ENCODE measurements around the gene BRPF3.

BRPF3 gene

GRCh38 chr6:36196113-36196879 is at the start of gene BRPF3:
Gene BRPF3 (plus strand): TSS chr6:36196744. CDS start chr6:36200323, 3,579 bp downstream.
- DNase-seq (ENCODE audit: low read depth in 2 of 2), result peak; percentile 52 to 64

- DNase-seq (ENCODE audit: low read depth in 2 of 2), result no peak
Measured at GRCh38 chr6:36147294-36147693, 49.2 kb upstream of the BRPF3 start.

GRCh38 chr6:36149476-36149875 is 47.1 kb upstream of the BRPF3 start:
- DNase-seq (ENCODE audit: low read depth in 2 of 2), result no peak

GRCh38 chr6:36150283-36150682 is 46.3 kb upstream of the BRPF3 start:
- DNase-seq (ENCODE audit: low read depth in 2 of 2), result no peak

- DNase-seq (ENCODE audit: low read depth in 2 of 2), result no peak
Measured at GRCh38 chr6:36154286-36154685, 42.3 kb upstream of the BRPF3 start.

GRCh38 chr6:36155662-36156061 is 40.9 kb upstream of the BRPF3 start:
- DNase-seq (ENCODE audit: low read depth in 2 of 2), result no peak

GRCh38 chr6:36160147-36160760 is 36.3 kb upstream of the BRPF3 start:
- DNase-seq (ENCODE audit: low read depth in 2 of 2), result no peak

- no peak for DNase-seq (ENCODE audit: low read depth in 2 of 2)
Measured at GRCh38 chr6:36169023-36170007, 27.2 kb upstream of the BRPF3 start.

GRCh38 chr6:36170704-36171103 is 25.8 kb upstream of the BRPF3 start:
- no peak for DNase-seq (ENCODE audit: low read depth in 2 of 2)

- DNase-seq (ENCODE audit: low read depth in 2 of 2), result no peak
Measured at GRCh38 chr6:36171573-36171972, 25.0 kb upstream of the BRPF3 start.

- DNase-seq (ENCODE audit: low read depth in 2 of 2), result no peak
Measured at GRCh38 chr6:36177166-36177565, 19.4 kb upstream of the BRPF3 start.

GRCh38 chr6:36178544-36178943 is 18.0 kb upstream of the BRPF3 start:
- no peak for DNase-seq (ENCODE audit: low read depth in 2 of 2)

- no peak for DNase-seq (ENCODE audit: low read depth in 2 of 2)
Measured at GRCh38 chr6:36180126-36180525, 16.4 kb upstream of the BRPF3 start.

GRCh38 chr6:36184311-36184710 is 12.2 kb upstream of the BRPF3 start:
- DNase-seq (ENCODE audit: low read depth in 2 of 2), result no peak

GRCh38 chr6:36186199-36186598 is 10.3 kb upstream of the BRPF3 start:
- no peak for DNase-seq (ENCODE audit: low read depth in 2 of 2)

- no peak for DNase-seq (ENCODE audit: low read depth in 2 of 2)
Measured at GRCh38 chr6:36187446-36187845, 9.1 kb upstream of the BRPF3 start.

GRCh38 chr6:36195471-36196112 is 952 bp upstream of the BRPF3 start:
- no peak for DNase-seq (ENCODE audit: low read depth in 2 of 2)

GRCh38 chr6:36196880-36197548 is 470 bp downstream of the BRPF3 start:
- DNase-seq (ENCODE audit: low read depth in 2 of 2), result peak; percentile 99 to 100

- DNase-seq (ENCODE audit: low read depth in 2 of 2), result no peak
Measured at GRCh38 chr6:36197739-36198221, 1.2 kb downstream of the BRPF3 start.

GRCh38 chr6:36198986-36199385 is 2.4 kb downstream of the BRPF3 start:
- no peak for DNase-seq (ENCODE audit: low read depth in 2 of 2)
